ENCODE measurements around the gene RAB40C. TPM values are rescaled to one million over a fixed set of nuclear protein-coding genes. Genes with fewer than 3 reads are reported as not detected.

RAB40C gene
- total RNA-seq, 2 donors from 2014 or later, result 11.1 to 13.5 TPM

DNA sequence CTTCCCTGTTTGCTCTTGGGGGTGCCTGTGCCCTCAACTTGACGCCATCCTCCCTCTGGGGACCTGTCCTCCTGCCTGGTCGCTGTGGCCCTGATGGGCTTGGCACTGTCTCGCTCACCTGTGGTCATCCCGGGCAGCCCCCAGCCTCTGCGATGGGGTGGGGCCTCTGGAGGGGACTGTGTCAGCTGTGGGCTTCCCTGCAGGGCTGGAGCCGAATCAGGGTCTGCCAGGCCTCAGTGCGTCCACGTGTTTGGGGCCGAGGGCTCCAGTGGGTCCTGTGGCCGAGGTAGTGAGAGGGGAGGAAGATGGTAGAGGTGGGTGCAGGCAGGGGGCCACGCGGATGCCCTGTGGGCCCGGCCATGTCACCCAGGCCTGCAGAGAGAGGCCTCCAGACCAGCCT is 12.1 kb upstream of the RAB40C start:
- Histone ChIP-seq H3K27me3 (no peaks in the 10 kb centered on the region), H3K27ac (no peak overlapping the region), H3K9me3 (no peaks in the 10 kb centered on the region), H3K36me3 (no peaks in the 10 kb centered on the region), H3K4me1 (no peaks in the 10 kb centered on the region), H3K4me3 (no peak overlapping the region)
- TF ChIP-seq, protein P1, sequence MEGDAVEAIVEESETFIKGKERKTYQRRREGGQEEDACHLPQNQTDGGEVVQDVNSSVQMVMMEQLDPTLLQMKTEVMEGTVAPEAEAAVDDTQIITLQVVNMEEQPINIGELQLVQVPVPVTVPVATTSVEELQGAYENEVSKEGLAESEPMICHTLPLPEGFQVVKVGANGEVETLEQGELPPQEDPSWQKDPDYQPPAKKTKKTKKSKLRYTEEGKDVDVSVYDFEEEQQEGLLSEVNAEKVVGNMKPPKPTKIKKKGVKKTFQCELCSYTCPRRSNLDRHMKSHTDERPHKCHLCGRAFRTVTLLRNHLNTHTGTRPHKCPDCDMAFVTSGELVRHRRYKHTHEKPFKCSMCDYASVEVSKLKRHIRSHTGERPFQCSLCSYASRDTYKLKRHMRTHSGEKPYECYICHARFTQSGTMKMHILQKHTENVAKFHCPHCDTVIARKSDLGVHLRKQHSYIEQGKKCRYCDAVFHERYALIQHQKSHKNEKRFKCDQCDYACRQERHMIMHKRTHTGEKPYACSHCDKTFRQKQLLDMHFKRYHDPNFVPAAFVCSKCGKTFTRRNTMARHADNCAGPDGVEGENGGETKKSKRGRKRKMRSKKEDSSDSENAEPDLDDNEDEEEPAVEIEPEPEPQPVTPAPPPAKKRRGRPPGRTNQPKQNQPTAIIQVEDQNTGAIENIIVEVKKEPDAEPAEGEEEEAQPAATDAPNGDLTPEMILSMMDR (IDR thresholded peaks at IDR 0.05), result no peak
- DNase-seq (ENCODE audit: low spot score), result no peak

DNA sequence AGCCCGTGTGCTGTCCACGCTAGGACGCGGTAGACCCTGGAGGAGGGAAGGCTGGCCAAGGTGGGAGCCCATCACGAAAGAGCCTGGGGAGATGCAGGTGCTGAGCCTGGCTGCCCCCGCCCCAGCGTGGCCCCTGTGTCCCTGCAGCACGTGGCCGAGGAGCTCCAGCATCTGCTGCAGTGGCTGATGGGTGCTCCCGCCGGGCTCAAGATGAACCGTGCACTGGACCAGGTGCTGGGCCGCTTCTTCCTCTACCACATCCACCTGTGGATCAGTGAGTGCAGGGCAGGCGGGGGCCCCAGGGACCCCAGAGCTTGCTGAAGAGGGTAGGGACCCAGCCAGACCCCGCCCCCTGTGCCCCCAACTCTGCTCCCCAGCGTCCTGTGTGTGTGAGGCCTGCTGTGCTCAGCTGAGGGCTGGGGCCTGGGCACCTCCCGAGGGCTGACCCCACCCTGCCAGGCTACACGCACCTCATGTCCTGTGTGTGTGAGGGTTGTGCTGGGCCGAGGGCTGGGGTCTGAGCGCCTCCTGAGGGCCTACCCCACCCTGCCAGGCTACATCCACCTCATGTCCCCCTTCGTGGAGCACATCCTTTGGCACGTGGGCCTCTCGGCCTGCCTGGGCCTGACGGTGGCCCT is 11.5 kb upstream of the RAB40C start:
- Histone ChIP-seq H3K36me3 (no peaks in the 10 kb centered on the region), H3K27ac (no peak overlapping the region), H3K9me3 (no peaks in the 10 kb centered on the region), H3K27me3 (no peaks in the 10 kb centered on the region), H3K4me3 (no peak overlapping the region), H3K4me1 (peaks cover 0 to 4% of the 10 kb centered on the region in 2 donors)
- TF ChIP-seq, protein P1 (IDR thresholded peaks at IDR 0.05), result no peak
- no peak for DNase-seq (ENCODE audit: low spot score)

DNA sequence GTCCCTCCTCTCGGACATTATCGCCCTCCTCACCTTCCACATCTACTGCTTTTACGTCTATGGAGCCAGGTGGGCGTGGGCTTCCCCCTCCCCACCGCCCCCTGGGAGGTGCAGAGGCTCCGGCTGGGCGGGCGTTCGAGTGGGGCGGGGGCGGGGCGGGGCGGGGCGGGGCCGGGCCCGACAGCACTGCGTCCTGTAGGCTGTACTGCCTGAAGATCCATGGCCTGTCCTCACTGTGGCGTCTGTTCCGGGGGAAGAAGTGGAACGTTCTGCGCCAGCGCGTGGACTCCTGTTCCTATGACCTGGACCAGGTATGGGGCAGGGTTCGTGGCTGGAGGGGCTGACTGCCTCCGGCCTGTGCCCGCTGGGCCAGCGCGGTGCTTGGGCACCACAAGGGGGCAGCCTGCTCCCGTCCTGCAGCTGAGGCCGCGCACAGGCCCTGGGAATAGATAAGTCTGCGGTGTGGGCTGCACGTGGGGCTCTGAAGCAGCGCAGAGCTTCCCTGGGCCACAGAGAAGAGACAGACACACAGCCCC is 10.9 kb upstream of the RAB40C start:
- TF ChIP-seq, protein P1 (IDR thresholded peaks at IDR 0.05), result peak; percentile 59 to 78
- DNase-seq (ENCODE audit: low spot score), result no peak

DNA sequence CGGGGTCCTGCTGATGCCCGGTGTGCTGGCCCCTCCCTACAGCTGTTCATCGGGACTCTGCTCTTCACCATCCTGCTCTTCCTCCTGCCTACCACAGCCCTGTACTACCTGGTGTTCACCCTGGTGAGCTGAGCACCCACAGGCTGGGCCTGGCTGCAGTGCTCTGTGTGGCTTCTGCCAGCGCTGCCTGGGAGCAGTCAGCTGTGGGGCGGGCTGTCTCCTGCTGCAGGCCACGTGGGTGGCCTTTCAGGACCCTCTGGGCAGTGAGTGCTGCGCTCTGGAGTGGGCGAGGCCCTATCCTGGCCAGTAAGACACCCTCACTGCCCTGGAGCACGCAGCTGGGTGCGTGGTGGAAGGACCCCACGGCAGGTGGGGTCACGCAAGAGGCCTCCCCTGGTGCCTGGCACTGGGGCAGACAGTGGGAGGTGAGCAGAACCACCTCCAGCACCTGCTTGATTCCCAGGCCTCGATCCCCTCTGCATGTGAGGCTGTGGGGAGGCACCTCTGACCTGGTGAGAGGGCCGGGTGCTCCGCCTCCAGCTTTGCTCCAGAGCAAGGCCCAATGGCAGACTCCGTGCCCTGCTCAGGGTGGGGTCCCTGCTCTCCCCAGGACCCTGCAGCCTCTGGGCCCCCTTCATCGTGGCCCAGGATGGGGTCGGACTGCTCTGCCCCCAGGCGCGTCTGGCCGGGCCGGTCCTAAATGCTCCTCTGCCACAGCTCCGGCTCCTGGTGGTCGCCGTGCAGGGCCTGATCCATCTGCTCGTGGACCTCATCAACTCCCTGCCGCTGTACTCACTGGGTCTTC is 9.5 kb upstream of the RAB40C start:
- Histone ChIP-seq H3K9me3 (no peaks in the 10 kb centered on the region), H3K36me3 (no peaks in the 10 kb centered on the region), H3K27ac (no peak overlapping the region), H3K27me3 (no peaks in the 10 kb centered on the region), H3K4me3 (no peak overlapping the region), H3K4me1 (peaks cover 0 to 16% of the 10 kb centered on the region in 2 donors)
- DNase-seq (ENCODE audit: low spot score), result no peak
- TF ChIP-seq, protein P1 (IDR thresholded peaks at IDR 0.05), result no peak

More for the DNA sequence above, 10.9 kb upstream of the RAB40C start:
- H3K27me3 ChIP-seq, result no peaks in the 10 kb centered on the region
- H3K36me3 ChIP-seq, result no peaks in the 10 kb centered on the region
- no peak overlapping the region for H3K27ac ChIP-seq
- no peaks in the 10 kb centered on the region for H3K9me3 ChIP-seq
- no peak overlapping the region for H3K4me3 ChIP-seq
- H3K4me1 ChIP-seq, result peaks cover 0 to 10% of the 10 kb centered on the region in 2 donors

DNA sequence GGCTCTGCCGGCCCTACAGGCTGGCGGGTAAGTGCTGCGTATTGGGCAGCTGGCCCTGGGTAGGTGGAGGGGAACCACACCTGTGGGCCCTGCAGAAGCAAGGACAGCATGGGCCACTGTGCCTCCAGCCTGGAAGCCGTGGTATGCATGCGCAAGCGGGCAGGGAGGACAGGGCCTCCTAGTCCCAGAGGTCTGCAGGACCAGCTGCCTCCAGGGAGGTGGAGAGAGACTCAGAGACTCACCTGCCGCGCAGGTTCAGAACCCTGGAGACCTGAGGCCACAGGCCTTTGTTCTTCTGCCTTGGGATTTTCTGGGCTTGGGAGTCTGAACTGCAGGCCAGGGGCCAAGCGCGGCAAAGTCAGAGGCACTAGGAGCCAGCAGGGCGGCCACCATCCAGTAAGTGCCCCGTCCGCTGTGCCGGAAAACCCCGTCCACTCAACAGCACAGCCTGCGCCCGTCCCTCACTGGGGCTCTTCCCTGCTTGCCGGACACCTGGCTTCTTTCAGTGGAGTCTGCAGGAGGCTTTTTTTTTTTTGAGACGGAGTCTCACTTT is 8.8 kb upstream of the RAB40C start:
- H3K4me3 ChIP-seq, result no peak overlapping the region
- H3K9me3 ChIP-seq, result no peaks in the 10 kb centered on the region
- no peaks in the 10 kb centered on the region for H3K36me3 ChIP-seq
- no peaks in the 10 kb centered on the region for H3K27me3 ChIP-seq
- TF ChIP-seq, protein P1 (IDR thresholded peaks at IDR 0.05), result no peak
- DNase-seq (ENCODE audit: low spot score), result no peak
- H3K4me1 ChIP-seq, result peaks cover 0 to 16% of the 10 kb centered on the region in 2 donors
- no peak overlapping the region for H3K27ac ChIP-seq
